ENCODE results near the gene ASB4.
"Not testable (repeated sequence)": the region's sequence is repeated elsewhere in the genome, so short reads cannot be mapped to it uniquely, and the experiment has no call there.

Gene ASB4

GRCh38 chr7:95546647-95547046 lies 60.9 kb downstream of the ASB4 start:
- Histone ChIP-seq H3K27ac (no peak overlapping the region), H3K4me3 (no peak overlapping the region)

DNA sequence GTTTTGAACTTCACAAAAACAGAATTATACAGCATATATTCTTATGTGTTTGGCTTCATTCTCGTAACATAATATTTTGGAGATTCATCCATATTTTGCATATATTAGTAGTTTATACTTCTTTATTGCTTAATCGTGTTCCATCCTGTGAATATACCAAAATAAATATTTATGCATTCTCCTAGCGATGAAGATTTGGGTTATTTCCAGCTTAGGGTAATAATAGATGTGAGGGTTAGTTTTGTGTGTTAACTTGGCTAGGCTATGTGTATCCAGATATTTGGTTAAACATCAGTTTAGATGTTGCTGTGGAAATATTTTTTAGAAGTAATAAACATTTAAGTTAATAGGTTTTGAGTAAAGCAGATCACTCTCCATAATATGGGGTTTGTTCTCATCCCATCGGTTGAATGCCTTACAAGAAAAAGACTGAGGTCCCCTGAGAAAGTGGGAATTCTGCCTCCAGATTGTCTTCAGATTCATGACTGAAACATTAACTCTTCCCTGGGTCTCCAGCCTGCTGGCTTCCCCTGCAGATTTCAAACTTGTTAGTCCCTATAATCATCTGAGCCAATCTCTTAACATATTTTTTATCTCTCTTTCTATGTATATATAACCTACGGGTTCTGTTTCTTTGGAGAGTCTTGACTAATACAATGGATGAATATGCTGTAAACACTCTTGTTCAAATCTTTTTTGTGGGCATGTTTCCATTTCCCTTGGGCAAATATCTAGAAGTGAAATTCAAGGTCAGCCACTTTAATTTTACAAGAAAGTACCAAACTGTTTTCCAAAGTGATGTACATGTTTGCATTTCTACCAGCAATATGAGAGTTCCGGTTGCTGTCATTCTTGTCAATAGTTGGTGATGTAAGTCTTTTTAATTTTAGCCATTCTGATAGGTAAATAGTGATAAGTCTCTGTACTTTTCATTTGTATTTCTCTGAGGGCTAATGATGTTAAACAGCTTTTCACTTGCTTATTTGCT lies 61.9 kb downstream of the ASB4 start:
- no peak overlapping the region for H3K4me3 ChIP-seq
- H3K27ac ChIP-seq: peak overlapping the region in 3 of 21 experiments; percentile 15 to 32 (median 21)

GRCh38 chr7:95549818-95550529 lies 64.2 kb downstream of the ASB4 start:
- Histone ChIP-seq H3K4me3 (no peak overlapping the region), H3K27ac (peak overlapping the region in 14 of 21 experiments; percentile 0 to 82 (median 70))

- Histone ChIP-seq H3K27ac (peak overlapping the region in 13 of 21 experiments; percentile 0 to 82 (median 70)), H3K4me3 (no peak overlapping the region)
Measured at GRCh38 chr7:95550546-95550945, 64.8 kb downstream of the ASB4 start.

DNA sequence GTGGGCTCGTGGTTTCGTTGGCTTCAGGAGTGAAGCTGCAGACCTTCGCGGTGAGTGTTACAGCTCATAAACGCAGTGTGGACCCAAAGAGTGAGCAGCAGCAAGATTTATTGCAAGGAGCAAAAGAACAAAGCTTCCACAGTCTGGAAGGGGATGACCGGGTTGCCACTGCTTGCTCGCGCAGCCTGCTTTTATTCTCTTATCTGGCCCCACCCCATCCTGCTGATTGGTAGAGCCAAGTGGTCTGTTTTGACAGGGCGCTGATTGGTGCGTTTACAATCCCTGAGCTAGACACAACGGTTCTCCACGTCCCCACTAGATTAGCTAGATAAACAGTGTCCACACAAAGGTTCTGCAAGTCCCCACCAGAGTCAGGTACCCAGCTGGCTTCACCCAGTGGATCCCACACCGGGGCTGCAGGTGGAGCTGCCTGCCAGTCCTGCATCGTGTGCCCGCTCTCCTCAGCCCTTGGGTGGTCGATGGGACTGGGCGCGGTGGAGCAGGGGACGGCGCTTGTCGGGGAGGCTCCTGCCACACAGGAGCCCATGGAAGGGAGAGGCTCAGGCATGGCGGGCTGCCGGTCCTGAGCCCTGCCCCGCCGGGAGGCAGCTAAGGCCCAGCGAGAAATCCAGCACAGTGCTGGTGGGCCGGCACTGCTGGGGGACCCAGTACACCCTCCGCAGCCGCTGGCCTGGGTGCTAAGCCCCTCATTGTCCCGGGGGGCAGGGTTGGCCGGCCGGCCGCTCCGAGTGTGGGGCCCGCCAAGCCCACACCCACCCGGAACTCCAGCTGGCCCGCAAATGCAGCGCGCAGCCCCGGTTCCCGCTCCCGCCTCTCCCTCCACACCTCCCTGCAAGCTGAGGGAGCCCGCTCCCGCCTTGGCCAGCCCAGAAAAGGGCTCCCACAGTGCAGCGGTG lies 66.5 kb downstream of the ASB4 start:
- not testable (repeated sequence) for H3K27ac ChIP-seq

GRCh38 chr7:95553939-95554338 lies 68.2 kb downstream of the ASB4 start:
- Histone ChIP-seq H3K4me3 (no peak overlapping the region), H3K27ac (no peak overlapping the region)

More for the DNA sequence above, 66.5 kb downstream of the ASB4 start:
- not testable (repeated sequence) for H3K4me3 ChIP-seq

DNA sequence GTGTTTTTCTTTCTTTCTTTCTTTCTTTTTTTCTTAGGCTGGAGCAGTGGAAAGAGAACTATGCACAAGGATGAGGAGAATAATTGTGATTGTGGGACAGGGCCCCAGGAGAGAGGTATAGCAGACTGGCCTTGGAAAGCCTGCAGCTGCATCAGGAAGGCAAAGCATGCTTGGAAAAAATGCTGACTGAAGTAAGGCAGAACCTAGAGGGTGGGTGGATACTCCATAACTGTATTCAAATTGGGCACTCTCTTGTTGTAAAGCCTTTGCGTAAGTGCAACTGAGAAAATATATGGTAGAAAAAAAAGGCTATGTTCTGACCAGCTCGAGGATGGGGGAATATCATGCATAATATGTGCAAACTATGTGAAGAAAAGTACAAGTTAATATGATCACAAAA lies 71.0 kb downstream of the ASB4 start:
- H3K27ac ChIP-seq: no peak overlapping the region
- no peak overlapping the region for H3K4me3 ChIP-seq

DNA sequence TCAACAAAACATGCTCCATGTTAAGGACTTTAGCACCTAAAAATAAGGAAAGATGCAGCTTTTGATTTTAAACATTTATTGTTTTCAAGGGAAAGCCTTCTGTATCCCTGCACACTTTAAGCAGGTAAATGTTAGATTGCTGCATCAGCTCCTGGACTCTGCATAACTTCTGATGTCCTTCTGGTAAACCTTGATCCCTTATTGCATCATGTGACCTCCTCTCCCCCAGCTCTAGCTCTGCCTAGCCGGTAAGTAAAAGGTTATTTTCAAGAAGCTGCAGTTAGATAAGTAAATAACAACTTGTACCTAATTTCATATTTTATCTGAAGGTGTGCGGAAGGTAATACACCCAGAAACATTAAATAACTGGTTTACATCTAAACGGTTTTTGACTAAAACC lies 73.1 kb downstream of the ASB4 start:
- no peak overlapping the region for H3K27ac ChIP-seq

DNA sequence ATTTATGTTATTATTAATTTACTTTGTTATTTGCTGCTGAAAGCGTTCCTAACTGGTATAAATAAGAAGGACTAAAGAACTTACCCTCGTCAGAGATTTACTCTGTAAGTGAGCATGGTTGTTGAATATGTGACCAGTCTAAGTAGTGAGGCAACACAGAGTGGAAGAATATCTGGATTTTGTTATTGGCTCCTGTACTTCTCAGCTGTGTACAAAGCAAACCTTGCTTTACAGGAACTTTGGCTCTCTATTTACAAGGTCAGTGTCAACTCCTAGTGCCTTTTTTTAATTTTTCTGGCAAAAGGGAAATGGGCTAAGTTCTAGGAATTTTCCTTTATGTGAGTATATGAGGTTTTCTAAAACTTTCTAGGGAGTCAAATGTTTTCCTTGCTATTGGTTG lies 74.9 kb downstream of the ASB4 start:
- H3K27ac ChIP-seq: no peak overlapping the region
- H3K4me3 ChIP-seq: no peak overlapping the region

More for the DNA sequence above, 73.1 kb downstream of the ASB4 start:
- H3K4me3 ChIP-seq: no peak overlapping the region

GRCh38 chr7:95569720-95570119 lies 84.0 kb downstream of the ASB4 start:
- Histone ChIP-seq H3K27ac (no peak overlapping the region), H3K4me3 (no peak overlapping the region)

- no peak overlapping the region for H3K4me3 ChIP-seq
Measured at GRCh38 chr7:95577137-95577536, 91.4 kb downstream of the ASB4 start.

GRCh38 chr7:95578299-95578855 lies 92.6 kb downstream of the ASB4 start:
- Histone ChIP-seq H3K4me3 (no peak overlapping the region), H3K27ac (no peak overlapping the region)

More at GRCh38 chr7:95577137-95577536, 91.4 kb downstream of the ASB4 start:
- H3K27ac ChIP-seq: no peak overlapping the region

GRCh38 chr7:95579318-95579717 lies 93.6 kb downstream of the ASB4 start:
- Histone ChIP-seq H3K27ac (no peak overlapping the region), H3K4me3 (no peak overlapping the region)

- no peak overlapping the region for H3K27ac ChIP-seq
- no peak overlapping the region for H3K4me3 ChIP-seq
Measured at GRCh38 chr7:95581467-95581866, 95.7 kb downstream of the ASB4 start.

GRCh38 chr7:95582578-95583293 lies 97.0 kb downstream of the ASB4 start:
- H3K4me3 ChIP-seq: no peak overlapping the region
- H3K27ac ChIP-seq: no peak overlapping the region

- H3K27ac ChIP-seq: no peak overlapping the region
- no peak overlapping the region for H3K4me3 ChIP-seq
Measured at GRCh38 chr7:95583834-95584621, 98.3 kb downstream of the ASB4 start.

GRCh38 chr7:95584769-95585425 lies 99.2 kb downstream of the ASB4 start:
- H3K27ac ChIP-seq: no peak overlapping the region
- no peak overlapping the region for H3K4me3 ChIP-seq

DNA sequence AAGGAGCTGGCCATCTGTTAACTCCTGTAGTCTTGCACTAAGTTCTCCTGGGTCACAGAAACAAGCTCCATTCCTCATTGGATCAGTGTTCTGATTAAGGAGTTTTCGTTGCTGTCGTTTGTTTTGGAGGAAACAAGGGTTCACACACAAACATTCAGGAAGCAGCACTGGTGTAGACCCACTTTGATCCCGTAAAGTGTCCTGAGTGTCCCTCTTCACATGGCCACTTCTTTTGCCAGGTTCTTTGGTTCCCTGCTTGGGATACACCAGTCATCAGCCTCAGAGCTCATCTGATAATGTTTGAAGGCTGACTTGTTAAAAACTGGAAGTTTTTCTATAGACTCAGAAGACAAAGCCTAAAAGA lies 99.7 kb downstream of the ASB4 start:
- H3K4me3 ChIP-seq: no peak overlapping the region
- no peak overlapping the region for H3K27ac ChIP-seq

Measured in skin epidermis (tissue), 12 donors.